NCI-H1105 treated with DMSO at 0.1 percent for 48 hours (cell line): ENCODE measurements around the gene SLC24A4.
A peak's percentile ranks its signal among the peaks of the same experiment; 100 is the strongest.
"Not testable (repeated sequence)": the region's sequence is repeated elsewhere in the genome, so short reads cannot be mapped to it uniquely, and the experiment has no call there.

ENCODE experiments used
- DNase-seq: peaks from one replicate; lab custom pipeline; 2025; lab: John Stamatoyannopoulos, UW

SLC24A4 gene

DNA sequence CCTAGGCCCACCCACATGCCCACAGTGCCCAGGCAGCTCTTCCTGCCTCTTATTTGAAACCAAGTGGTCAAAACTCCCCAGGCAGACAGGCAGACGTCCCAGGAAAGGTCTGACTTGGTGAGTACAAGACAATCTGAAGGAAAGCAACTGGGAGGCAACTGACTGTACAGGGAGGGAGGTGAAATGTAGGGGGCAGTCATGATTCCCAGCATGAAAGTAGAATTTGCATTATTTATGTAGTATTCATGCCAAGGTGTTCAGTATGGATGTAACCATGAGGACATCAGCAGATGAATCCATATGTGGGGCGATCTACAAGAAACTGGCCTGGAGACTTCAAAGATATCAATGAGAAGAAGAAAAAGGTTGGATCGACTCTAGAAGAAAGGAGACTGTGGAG, 46.1 kb downstream of the SLC24A4 start:
- DNase-seq, result no peak

DNA sequence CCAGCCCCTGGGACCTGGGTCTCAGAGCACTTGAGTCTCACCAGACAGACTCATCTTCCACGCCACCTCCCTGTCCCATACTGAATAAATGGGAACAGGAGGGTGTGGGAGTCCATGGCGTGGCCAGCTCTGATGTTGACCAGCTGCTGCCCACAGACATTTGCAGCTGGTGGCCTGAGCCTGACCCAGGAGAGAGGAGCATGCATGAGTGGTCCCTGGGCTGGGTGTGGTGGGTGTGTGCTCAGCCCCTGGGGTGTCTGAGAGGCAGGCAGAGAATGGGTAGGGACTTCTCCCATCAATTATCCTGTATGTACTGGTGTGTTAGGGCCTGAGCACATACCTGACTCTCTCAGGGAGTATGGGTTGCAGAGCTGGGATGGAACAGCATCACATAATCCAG, 49.3 kb downstream of the SLC24A4 start:
- DNase-seq, result no peak

- no peak for DNase-seq
Measured at GRCh38 chr14:92373336-92373735, 50.4 kb downstream of the SLC24A4 start.

DNA sequence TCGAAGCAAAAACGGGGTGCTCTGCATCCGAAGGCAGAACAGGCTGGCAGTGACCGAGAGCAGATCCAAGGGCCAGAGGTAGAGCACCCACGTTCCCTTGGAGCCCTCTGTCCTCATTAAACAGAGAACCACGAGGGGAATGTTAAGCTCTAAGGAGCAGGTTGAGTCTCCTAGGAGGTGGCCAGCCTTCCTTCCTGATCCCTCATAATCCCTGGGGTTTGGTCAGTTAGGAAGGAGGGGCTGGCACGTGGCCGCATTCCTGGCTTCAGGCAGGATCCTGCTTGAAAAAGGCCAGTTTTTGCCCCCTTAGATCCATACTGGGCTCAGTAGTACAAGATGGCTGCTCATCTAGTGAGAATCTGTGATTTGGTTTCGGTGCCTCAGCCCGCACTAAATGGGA, 57.2 kb downstream of the SLC24A4 start:
- DNase-seq, result no peak

DNA sequence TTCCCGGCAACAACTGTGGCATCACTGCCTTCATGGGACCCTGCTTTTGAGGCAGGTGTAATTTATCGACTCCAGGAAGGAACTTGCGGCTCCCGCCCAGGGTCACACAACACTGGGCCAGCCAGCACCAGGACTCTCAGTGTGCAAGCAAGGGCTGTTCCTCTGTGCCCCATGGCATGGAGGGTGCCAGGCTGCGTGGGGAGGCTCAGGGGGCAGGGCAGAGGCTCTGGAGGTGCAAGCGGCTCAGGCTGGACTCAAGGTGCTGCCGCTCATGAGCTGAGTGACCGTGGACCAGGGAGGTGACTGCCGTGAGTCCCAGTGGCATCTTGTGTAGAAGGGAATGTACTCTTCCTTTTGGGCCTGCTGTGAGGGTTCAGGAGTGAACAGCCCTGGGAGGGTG, 57.6 kb downstream of the SLC24A4 start:
- DNase-seq, result no peak

DNA sequence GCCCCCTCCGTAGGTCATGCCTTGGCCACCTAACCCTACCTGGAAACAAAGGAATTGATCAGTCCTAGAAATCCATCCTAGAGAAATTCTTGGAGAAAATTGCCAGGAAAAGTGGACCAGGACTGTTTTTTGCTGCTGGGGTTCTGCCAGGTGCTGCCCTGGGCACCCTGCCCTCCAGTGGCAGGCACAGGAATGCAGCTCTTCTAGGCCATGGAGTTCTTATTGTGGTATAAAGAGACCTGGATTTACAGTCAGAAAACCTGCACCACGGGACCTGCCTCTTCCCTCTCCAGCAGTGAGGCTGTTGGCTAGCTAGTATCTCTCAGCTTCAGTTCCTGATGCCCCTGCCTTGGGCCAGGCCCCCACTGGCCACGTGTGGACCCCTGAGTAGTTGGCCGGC, 59.7 kb downstream of the SLC24A4 start:
- no peak for DNase-seq

GRCh38 chr14:92383805-92384204, 60.8 kb downstream of the SLC24A4 start:
- no peak for DNase-seq

- DNase-seq, result no peak
Measured at GRCh38 chr14:92384461-92385133, 61.6 kb downstream of the SLC24A4 start.

DNA sequence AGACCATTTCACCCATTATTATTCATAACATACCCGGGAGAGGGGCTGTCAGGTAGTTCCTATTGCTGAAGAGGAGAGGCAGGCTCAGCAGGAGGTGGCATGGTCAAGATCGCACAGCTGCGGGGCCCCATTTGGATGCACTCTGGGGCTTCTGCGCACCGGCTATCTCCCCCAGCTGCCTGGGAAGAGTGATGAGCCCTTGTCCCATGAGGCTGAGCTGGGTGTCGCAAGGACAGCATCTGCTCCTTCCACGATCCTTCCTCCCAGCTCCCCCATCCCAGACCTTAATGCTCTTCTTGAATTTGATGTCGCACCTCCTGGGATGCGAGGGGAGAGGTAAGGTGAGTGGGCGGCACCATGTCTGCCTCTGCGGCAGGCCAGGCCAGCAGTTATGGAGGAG, 62.6 kb downstream of the SLC24A4 start:
- no peak for DNase-seq

GRCh38 chr14:92386165-92386564, 63.2 kb downstream of the SLC24A4 start:
- DNase-seq, result no peak

DNA sequence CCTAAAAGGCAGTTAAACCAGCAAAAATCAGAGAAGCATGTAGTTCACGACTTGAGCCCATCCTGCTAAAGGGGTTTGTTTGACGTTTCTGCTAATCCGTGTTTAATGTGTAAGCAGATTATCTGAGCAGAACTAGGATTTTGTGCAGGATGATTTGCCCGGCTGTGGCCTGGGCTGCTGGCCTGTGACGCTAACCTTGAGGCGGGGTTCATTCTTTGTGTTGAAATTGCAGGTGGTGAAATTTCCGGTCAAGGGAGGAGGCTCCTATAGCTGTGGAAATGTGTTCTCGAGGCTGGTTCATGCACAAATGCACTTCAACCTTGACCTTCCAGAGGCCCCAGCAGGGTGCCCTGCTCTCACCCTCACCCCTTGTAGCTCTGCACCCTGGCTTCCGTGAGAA, 63.7 kb downstream of the SLC24A4 start:
- DNase-seq, result no peak

DNA sequence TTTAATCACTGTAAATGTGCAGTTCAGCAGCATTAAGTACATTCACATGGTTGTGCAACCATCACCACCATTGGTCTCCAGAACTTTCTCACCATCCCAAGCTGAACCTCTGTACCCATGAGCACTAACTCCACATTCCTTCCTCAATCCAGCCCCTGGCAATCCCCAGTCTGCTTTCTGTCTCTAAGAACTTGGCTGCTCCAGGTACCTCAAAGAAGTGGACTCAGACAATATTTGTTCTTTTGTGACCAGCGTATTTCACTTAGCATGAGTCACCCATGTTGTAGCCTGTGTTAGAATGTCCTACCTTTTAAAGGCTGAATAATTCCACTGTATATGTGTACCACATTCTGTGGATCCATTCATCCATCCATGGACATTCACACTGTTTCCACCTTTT, 64.6 kb downstream of the SLC24A4 start:
- no peak for DNase-seq

DNA sequence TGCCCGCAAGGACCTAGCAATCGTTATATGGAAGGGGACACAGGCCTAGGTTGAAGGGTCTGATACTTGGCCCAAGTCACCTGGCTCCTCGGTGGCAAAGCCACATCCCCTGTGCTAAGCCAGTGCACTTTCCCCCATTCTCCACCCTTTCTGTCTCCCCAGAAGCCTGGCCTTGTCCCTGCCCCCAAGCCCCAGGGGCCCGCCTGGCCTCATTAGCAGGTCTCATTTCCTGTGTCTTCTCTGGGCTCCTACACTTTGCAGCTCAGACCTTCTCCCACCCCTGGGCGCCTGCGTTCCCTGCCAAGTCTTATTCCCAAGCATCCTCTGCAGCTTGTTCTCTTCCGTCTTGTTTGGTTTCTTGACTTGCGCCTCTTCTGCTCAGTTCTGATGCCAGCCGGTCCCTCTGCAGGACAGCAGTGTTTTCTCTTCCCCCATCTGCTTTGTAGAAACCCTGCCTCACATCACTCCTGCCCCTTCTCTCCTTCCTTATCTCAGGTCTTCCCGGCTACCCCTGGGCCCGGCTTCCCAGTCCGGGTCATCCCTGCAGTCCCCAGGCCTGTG, 66.7 kb downstream of the SLC24A4 start:
- no peak for DNase-seq

DNA sequence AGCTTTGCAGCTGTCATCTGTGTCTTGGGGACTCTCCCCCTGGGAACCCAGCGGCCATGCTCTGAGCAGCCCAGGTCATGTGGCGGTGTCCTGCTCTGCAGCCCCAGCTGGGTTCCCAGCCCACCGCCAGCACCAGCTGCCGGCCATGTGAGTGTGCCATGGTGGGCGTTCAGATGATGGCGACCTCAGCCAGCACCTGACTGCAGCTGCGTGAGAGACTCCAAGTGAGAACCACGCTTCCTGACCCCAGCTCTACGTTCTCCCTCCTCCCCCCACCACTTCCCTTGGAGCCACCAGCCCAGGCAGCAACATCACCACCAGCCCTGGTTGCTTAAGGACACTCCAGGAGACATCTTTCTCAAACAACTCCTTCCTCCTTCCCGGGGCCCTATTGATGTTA, 68.8 kb downstream of the SLC24A4 start:
- DNase-seq, result no peak

DNA sequence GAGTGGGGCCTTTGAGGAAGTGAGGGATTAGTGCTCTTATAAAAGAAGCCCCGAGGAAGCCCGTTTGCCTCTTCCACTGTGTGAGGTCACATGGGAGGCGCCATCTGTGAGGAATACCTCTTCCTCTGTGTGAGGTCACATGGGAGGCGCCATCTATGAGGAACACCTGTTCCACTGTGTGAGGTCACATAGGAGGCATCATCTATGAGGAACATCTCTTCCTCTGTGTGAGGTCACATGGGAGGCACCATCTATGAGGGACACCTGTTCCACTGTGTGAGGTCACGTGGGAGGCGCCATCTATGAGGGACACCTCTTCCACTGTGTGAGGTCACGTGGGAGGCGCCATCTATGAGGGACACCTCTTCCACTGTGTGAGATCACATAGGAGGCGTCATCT, 69.7 kb downstream of the SLC24A4 start:
- no peak for DNase-seq

GRCh38 chr14:92397150-92397952, 74.4 kb downstream of the SLC24A4 start:
- peak; percentile 10 for DNase-seq

DNA sequence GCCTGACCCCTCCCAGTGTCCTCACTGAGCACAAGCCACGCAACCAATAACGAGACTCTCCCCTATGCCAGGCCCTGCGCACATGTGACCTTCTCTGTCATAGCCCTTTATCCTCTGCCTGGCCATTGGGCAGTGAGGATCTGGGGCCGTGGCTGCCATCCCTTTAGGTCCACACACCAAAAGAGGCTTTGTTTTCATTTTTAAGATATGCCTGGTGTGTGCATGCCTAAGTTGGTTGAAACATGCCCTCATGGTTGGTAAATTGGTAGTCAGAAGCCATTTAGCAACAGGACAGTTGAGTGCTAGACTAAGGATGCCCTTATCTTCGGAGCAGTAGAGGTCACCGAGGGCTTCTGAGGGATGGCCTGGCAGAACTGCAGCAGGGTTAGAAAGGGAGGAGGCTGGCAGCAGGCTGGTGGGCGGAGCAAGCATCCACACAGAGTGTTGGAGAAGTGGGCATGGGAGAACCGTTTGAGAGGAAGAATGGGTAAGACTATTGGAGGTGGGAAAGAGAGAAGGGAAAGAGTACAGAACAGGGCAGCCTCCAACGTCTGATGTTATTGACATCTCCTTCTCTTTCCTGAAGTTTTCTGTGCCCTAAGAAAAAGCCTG, 75.1 kb downstream of the SLC24A4 start:
- no peak for DNase-seq

GRCh38 chr14:92398888-92399636, 76.1 kb downstream of the SLC24A4 start:
- DNase-seq, result no peak

GRCh38 chr14:92400579-92401444, 77.8 kb downstream of the SLC24A4 start:
- no peak for DNase-seq

DNA sequence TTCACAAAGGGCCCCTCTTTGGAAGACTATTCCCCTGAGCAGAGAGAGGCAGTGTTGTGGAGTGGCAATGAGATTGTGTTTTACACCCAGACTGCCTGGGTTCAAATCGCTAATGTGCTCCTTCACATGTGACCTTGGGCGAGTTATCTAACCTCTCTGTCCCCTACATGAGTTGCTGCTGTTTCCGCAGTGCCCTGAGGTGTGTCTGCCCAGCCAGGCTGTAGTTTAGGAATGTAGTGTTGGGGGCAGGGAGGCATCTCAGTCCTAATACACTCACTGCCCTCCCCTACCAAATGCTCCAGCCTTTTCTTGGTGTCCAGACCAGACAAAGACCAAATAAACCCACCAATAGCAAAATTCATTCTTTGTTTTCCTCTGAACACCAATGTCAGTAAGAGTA, 78.6 kb downstream of the SLC24A4 start:
- no peak for DNase-seq

GRCh38 chr14:92402500-92402899, 79.5 kb downstream of the SLC24A4 start:
- not testable (repeated sequence) for DNase-seq
